NB4 (cell line): ENCODE data around the gene EIF2S3.

Source experiments
- DNase-seq: peaks from one replicate; pipeline ENCODE4 v3.0.0; 2010; ENCODE audit warnings: low read depth
- H3K4me3 ChIP-seq: one replicate; pipeline ENCODE4 v1.5.1; 2011; ENCODE audit warnings: mild to moderate bottlenecking, low read depth, low read length, moderate library complexity
- CTCF ChIP-seq: IDR thresholded peaks from one replicate; pipeline ENCODE4 v1.5.1; 2012; ENCODE audit warnings: low read depth, low read length
- MAX ChIP-seq: IDR thresholded peaks from 2 replicates; pipeline ENCODE4 v1.6.1; 2011; ENCODE audit warnings: low read depth, low read length
- MYC ChIP-seq: IDR thresholded peaks from 2 replicates; pipeline ENCODE4 v1.6.1; 2011; ENCODE audit warnings: low read depth, low read length
- POLR2A ChIP-seq: IDR thresholded peaks from 2 replicates; pipeline ENCODE4 v1.6.1; 2011; ENCODE audit warnings: mild to moderate bottlenecking; ENCODE audit not compliant: insufficient read length; ENCODE audit errors: extremely low read depth

The EIF2S3 gene

GRCh38 chrX:24090300-24091200 lies 35.8 kb downstream of the EIF2S3 start:
- TF ChIP-seq MYC: no peak
- no peak for TF ChIP-seq POLR2A
- TF ChIP-seq MAX: no peak
- no peak for TF ChIP-seq CTCF
- no peak overlapping the region for H3K4me3 ChIP-seq
- DNase-seq: no peak

- TF ChIP-seq MAX (no peak), POLR2A (no peak), CTCF (no peak), MYC (no peak)
- H3K4me3 ChIP-seq: no peak overlapping the region
- no peak for DNase-seq
Measured at GRCh38 chrX:24093746-24094145, 39.0 kb downstream of the EIF2S3 start.

GRCh38 chrX:24097741-24098260 lies 43.0 kb downstream of the EIF2S3 start:
- H3K4me3 ChIP-seq: no peak overlapping the region
- no peak for DNase-seq
- no peak for TF ChIP-seq POLR2A
- TF ChIP-seq MYC: no peak
- no peak for TF ChIP-seq MAX
- TF ChIP-seq CTCF: no peak

GRCh38 chrX:24098932-24099331 lies 44.2 kb downstream of the EIF2S3 start:
- TF ChIP-seq MYC (no peak), POLR2A (no peak), CTCF (no peak)
- no peak overlapping the region for H3K4me3 ChIP-seq
- DNase-seq: no peak

GRCh38 chrX:24099394-24099793 lies 44.6 kb downstream of the EIF2S3 start:
- TF ChIP-seq POLR2A (no peak), MAX (no peak), CTCF (no peak), MYC (no peak)
- no peak overlapping the region for H3K4me3 ChIP-seq
- DNase-seq: no peak
